Measurements from ENCODE around the gene PPM1G.

Gene PPM1G

DNA sequence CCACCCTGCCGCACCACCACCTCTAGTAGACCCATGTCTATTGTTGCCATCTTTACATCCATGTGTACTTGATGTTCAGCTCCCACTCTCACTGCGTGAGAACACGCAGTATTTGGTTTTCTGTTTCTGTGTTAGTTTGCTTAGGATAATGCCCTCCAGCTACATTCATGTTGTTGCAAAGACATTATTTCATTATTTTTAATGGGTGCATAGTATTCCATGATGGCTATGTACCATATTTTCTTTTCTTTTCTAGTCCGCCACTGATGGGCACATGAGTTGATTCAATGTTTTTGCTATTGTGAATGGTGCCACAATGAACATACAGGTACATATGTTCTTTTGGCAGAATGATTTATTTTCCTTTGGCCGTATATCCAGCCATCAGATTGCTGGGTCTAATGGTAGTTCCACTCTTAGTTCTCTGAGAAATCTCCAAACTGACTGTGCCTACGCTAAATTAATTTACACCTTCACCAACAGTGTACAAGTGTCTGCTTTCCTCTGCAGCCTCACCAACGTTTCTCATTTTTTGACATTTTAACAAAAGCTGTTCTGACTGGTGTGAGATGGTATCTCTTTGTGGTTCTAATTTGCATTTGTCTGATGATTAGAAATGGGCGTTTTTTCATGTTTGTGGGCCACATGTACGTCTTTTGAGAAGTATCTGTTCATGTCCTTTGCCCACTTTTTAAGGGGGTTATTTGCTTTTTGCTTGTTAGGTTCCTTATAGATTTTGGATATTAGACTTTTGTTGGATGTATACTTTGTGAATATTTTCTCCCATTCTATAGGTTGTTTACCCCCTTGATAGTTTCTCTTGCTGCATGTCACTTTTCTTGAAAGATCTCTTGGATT, 18.3 kb downstream of the PPM1G start:
- no peak for TF ChIP-seq CTCF (IDR thresholded peaks at IDR 0.05; ENCODE audit: low read depth, low read length)
- no peak overlapping the region for H3K4me3 ChIP-seq (ENCODE audit: low read depth, low read length)

DNA sequence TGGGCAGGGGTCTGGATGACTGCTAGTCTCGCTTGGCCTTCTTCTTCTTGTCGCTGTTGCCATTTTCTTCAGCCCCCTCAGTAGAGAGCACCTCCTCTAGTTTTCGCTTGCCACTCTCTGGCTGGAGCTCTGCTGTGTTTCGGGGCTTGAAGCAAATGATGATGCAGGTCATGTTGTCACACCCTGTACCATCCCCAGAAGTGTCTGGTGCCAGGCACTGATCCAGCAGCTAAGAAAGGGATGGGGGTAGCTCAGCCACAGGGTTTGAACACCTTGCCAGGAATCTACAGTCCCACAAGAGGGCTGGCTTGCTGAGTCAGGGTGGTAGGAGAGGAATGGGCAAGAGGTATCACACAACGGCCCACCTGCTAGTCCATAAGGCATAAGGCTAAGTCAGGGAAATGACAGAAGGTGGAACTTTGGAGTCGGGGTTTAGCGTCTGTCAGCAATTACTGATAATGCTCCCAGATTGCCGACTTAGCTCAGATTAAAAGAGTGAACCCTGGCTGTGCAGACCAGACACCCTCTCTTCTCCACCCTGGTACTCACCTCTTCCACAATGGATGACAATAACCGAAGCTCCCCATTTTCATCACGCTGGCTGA, 27.7 kb downstream of the PPM1G start:
- H3K4me3 ChIP-seq (ENCODE audit: low read depth, low read length) = no peak overlapping the region
- no peak for TF ChIP-seq CTCF (IDR thresholded peaks at IDR 0.05; ENCODE audit: low read depth, low read length)

DNA sequence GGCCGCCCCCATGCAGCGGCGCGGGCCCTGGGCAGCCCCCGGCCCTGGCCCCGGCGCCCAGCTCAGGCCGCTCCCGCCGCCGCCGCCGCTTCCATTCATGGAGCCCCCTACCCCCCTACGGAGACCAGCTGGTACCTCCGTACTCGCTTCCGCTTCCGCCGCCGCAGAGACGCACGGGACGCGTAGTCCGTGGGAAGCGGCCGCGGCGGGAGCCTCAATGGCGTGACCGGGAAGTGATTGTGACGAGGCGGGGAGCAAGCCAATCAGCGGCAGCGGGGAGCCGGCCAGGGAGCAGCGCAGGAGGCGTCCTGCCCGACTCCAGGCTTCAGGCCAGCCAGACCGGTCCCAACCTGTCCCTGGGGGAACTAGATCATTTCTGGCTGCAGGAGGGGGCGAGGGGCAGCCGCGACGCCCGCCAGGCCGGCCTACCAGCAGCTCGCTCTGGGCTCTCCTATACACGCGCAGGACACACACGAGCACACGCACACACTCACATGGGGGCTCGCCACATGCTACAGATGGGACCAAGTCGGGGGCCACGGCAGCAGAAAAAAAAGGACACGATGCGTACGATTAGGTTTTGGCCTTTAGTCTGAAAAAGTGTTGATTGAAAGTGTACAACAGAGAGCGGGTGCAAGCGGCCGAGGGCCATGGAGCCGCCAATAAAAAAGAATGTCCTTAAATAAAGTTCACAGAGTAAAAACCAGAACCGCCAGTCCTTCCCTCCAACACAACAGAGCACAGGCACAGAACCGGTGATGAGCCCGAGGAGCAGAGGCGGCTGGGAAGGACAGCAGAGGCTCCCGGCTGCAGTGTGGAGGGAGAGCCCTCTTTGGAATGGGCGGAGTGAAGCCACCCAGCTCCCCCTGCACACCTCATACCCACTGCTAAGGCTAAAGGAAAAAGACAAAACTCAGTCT, 28.5 kb downstream of the PPM1G start, which contains the start of gene ZNF513:
TSS of gene ZNF513 (minus strand) at position 109 of the 920 bp plus-strand sequence. CDS start 208 bp downstream, outside the sequence.
- TF ChIP-seq CTCF (IDR thresholded peaks at IDR 0.05; ENCODE audit: low read depth, low read length) = no peak
- H3K4me3 ChIP-seq (ENCODE audit: low read depth, low read length) = peak within 1 kb of the TSS; percentile 69

GRCh38 chr2:27379836-27380625, 29.4 kb downstream of the PPM1G start:
- H3K4me3 ChIP-seq (ENCODE audit: low read depth, low read length) = peak overlapping the region; percentile 69
- TF ChIP-seq CTCF (IDR thresholded peaks at IDR 0.05; ENCODE audit: low read depth, low read length) = no peak

DNA sequence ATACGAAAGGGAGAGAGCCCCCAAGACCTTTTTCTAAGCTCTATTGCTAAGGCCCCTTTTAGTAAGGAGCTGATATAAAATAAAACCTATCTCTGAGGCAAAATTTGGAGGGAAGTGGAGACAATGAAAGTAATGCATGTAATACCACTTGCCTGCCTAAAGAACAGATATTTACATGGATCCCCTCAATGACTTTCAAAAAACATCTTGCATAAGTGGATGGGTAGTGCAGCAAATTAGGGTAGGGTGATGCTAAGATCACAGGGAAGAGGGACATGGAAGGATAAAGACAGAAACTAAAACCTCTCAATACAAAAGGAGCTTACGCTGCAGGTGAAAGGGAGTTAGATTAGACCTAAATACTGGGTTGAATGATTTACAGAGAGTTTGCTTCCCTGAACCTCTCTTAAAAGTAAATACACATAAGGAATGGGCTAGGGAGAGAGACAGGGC, 30.0 kb downstream of the PPM1G start:
- no peak for TF ChIP-seq CTCF (IDR thresholded peaks at IDR 0.05; ENCODE audit: low read depth, low read length)
- H3K4me3 ChIP-seq (ENCODE audit: low read depth, low read length) = peak overlapping the region; percentile 69

DNA sequence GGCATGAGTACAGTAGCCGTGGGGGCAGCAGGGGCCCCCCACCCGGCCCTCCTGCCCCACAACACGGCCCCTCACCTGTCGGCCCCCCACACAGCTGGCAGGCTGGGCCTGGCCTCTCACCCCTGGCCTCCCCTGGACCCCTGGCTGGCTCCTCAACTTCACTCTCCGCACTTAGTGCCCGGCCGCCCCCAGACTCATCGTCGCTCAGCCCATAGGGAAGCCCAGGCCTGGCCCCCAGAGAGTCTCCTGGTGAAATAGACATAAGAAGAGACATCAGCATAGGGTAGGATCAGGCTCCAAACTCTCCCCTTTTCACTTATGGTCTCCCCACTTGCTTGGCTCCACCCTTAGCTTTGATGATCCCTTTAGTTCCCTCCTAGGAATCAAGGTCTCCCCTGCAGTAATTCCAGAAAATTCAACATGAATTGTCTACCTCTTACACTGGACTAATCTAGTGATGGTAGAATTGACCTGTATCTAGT, 30.5 kb downstream of the PPM1G start:
- TF ChIP-seq CTCF (IDR thresholded peaks at IDR 0.05; ENCODE audit: low read depth, low read length) = no peak
- no peak overlapping the region for H3K4me3 ChIP-seq (ENCODE audit: low read depth, low read length)
